Smooth muscle cell of the umbilical artery (primary cell): Measurements from ENCODE around the gene UBASH3A. TPM values are rescaled to one million over a fixed set of nuclear protein-coding genes. Genes with fewer than 3 reads are reported as not detected.

Experiments
- total RNA-seq: library from RNA; depleted of rRNA; stranded (reverse); fragments of >200 nt; gene quantifications from 2 replicates; pipeline ENCODE4 v1.2.3, GENCODE V29; 2014

The UBASH3A gene, protein sequence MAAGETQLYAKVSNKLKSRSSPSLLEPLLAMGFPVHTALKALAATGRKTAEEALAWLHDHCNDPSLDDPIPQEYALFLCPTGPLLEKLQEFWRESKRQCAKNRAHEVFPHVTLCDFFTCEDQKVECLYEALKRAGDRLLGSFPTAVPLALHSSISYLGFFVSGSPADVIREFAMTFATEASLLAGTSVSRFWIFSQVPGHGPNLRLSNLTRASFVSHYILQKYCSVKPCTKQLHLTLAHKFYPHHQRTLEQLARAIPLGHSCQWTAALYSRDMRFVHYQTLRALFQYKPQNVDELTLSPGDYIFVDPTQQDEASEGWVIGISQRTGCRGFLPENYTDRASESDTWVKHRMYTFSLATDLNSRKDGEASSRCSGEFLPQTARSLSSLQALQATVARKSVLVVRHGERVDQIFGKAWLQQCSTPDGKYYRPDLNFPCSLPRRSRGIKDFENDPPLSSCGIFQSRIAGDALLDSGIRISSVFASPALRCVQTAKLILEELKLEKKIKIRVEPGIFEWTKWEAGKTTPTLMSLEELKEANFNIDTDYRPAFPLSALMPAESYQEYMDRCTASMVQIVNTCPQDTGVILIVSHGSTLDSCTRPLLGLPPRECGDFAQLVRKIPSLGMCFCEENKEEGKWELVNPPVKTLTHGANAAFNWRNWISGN
- not detected in 2 replicates for total RNA-seq

GRCh38 chr21:42403611-42404231 lies at the start of gene UBASH3A:
Gene UBASH3A, plus strand, starts transcription at chr21:42403902. Its CDS starts 44 bp downstream, at chr21:42403946.

DNA sequence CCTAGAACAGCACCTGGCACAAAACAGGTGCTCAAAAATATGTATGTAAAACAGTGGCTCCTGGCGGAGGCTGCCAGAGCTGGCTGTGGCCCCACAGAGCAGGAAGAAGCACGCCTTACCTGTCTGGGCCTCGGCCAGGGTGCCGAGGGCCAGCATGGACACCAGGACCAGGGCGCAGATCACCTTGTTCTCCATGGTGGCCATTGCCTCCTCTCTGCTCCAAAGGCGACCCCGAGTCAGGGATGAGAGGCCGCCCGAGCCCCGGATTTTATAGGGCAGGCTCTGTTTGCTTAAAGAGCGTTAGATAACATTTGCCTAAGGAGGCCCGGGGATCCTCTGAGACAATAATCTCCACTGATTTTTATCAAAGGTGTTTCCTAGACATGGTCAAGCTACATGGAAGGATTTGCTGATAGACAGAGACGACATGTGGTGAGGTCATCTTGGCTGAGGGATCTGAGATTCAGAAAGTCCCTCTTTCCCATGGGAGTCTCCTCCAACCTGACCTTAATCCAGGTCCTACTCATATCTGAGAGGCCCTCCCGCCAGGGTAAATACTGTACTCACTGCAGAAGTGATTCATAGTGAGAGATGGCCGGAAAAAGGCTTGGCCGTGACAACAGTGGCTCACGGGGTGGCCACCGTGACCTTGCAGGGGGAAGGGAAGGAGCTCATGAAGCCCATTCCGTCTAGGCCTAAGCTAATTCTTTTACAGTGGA lies 37.3 kb upstream of the UBASH3A start, which contains the start of gene TFF1:
Gene TFF1 (minus strand): TSS at position 244 of the 719 bp plus-strand sequence. CDS start 40 bp downstream, at position 204.

DNA sequence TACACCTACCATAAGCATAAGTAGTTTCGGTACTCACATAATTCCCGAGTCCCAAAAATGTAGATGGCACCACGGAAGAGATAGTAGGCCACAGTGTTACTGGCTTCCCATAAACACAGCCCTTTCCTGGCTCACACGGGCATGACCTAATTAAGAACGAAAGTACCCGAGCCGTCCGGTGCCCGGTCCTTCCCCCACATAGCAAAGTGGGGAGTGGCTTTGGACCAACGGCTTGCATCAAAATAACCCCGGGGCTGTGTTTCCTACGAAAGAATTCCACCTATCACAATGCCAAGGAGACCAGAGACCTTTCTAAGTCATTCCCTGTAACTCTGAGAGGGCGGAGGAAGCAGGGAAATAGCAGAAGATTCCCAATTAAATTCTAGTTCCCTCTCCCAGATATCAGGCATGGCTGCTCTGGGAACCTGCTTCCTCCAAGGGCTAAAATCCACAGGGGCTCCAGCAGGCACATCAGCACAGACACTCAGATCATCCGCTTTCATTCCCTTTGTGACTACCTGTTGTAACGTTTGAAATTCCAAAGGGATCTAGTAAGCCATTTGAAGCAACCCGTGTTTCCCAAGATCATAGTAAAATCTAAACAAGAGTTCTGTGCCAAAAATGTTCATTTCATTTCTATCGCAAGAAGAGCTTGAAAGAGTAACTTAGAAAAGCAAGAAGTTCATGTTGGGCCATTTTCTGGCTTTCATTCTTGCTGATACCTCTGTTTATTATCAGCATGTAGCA lies 7.6 kb upstream of the UBASH3A start, which contains the start of gene TMPRSS3:
Gene TMPRSS3 (minus strand): TSS at position 148 of the 747 bp plus-strand sequence. CDS start 635 bp downstream, outside the sequence.

GRCh38 chr21:42496120-42496838 lies 92.6 kb downstream of the UBASH3A start, which contains the start of gene RSPH1:
Gene RSPH1, minus strand, starts transcription at chr21:42496224. Its CDS starts 38 bp downstream, at chr21:42496186.

Other genes starting within 250 kb of the UBASH3A start
- gene ABCG1, start 184.8 kb upstream of the UBASH3A start, total RNA-seq, result 0.30 and 0.60 TPM in 2 replicates
- not detected in 2 replicates for gene TFF3, start 88.5 kb upstream of the UBASH3A start, total RNA-seq
- not detected in 2 replicates for gene TFF2, start 52.9 kb upstream of the UBASH3A start, total RNA-seq
- not detected in 2 replicates for gene TFF1, start 37.4 kb upstream of the UBASH3A start, total RNA-seq
- gene TMPRSS3, start 7.8 kb upstream of the UBASH3A start, total RNA-seq, result not detected in 2 replicates
- gene RSPH1, start 92.3 kb downstream of the UBASH3A start, total RNA-seq, result not detected in 2 replicates
- gene SLC37A1, start 110.0 kb downstream of the UBASH3A start, total RNA-seq, result 0.59 and 0.88 TPM in 2 replicates
- gene PDE9A, start 249.7 kb downstream of the UBASH3A start, total RNA-seq, result not detected in 2 replicates